Left cardiac atrium (tissue), 4 donors: Measurements from ENCODE around the gene CLP1. TPM values are rescaled to one million over a fixed set of nuclear protein-coding genes. Genes with fewer than 3 reads are reported as not detected.

Experiments
- ATAC-seq, 2 donors: fragments of 200-7000 bp; cut with Tn5 transposase; one replicate each; pipeline ENCODE4 v1.9.1; 2020; ENCODE audit warnings: mild to moderate bottlenecking in 2 of 2, moderate library complexity in 2 of 2
- DNase-seq: peaks from one replicate; pipeline ENCODE4 v3.0.0-alpha.2; 2020
- intact Hi-C, 2 donors: fragments of 100-400 bp; cut with DNase I; formaldehyde crosslinking; loops; one replicate each; pipeline versions ENCODE4 v1.14.1 to v1.15.1; 2022 to 2023
- total RNA-seq, 2 donors: library from RNA; stranded (reverse); fragmentation: NEBNext Ultra II Directional; extraction: Animal tissue kit (Norgen Biotek cat#: 25700); gene quantifications; one replicate each; pipeline ENCODE4 v1.2.1, GENCODE V29; 2021
- donor health status: DM: no; HTN: yes; CAD: no.
- donor health status: DM: no; HTN: yes; CAD: no; lungs with severe emphysema.
- donor health status: DM: yes; HTN: yes; CAD: no.
- donor health status: Dilated cardiomyopathy.

The CLP1 gene
- total RNA-seq, 2 donors from 2014 or later, result 6.9 to 8.5 TPM

DNA sequence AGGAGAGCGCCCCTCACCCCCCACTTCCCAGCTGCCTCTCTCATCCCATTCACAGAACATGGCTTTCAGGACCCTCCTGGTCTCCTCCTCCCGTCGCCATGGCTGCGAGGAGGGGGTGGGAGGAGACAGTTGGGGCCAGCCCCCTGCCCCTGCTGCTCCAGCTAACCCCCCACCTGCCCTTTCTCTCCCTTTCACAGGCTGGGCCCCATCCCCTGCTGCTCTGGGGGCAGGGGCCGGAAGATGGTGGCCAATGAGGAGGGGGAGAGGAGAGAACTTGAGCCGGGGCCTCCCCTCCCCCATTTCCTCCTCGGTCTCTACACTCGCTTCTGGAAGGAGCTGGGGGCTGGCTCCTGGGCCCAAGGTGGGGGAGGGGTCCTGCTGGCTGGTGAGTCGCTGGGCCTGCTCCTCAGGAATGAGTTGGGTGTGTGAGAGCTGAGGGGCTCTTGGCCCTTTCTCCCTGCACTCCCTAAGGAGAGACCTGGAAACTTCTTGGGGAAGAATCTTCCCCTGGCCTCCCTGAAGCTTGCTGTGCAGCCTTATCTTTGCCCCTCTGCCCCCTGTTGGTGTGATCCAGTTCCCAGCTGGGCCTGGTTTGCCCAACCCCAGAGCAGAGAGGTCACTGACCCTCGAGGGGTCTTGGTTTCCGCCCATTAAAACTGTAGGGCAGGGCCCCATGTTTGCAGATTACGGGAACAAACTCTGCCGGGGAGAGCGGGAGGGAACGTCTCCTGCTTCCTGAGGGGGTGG lies 18.1 kb upstream of the CLP1 start:
- intact Hi-C loops, result loop anchor here (2.0 to 10.0 kb wide), 6 partner anchors 71 to 875 kb away; partner anchors contain the start of genes RTN4RL2 (in 1 of the 2) and UBE2L6 (in 1 of the 2)
- DNase-seq (no peak), ATAC-seq (no peak)

- intact Hi-C loops, result loop anchor here (2.0 to 10.0 kb wide), 6 partner anchors 71 to 875 kb away; partner anchors contain the start of genes RTN4RL2 (in 1 of the 2) and UBE2L6 (in 1 of the 2)
- DNase-seq, result no peak
- no peak for ATAC-seq
These were observed 17.3 kb upstream of the CLP1 start for GRCh38 chr11:57640068-57640800.

- ATAC-seq, result peak in 1 of 2 donors; percentile 12
- DNase-seq, result peak; percentile 32
- intact Hi-C loops, result loop anchor here (2.0 to 10.0 kb wide), 6 partner anchors 72 to 874 kb away; partner anchors contain the start of genes RTN4RL2 (in 1 of the 2) and UBE2L6 (in 1 of the 2)
These were observed 16.4 kb upstream of the CLP1 start for GRCh38 chr11:57641011-57641807.

DNA sequence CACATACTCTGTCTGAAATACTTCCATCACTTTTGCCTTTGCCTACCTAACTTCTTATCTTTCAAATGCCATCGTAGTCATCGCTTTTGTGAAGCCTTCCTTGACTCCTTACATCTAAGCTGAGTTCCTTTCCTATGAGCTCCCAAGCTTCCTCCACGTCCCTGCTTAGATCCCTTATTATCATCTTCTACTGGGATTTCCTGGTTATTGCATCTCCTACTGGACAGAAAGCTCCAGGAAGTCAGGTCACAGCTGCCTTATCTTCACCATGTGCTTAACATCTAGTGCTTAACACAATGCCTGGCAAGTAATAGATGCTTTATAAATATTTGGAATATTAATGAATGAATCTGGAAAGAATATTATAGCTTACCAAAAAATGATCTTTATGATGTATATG lies 13.8 kb upstream of the CLP1 start:
- ATAC-seq (no peak), DNase-seq (no peak)
- intact Hi-C loops, result loop anchor here (5.0 to 10.0 kb wide), 4 partner anchors 77 to 871 kb away; partner anchors contain the start of genes RTN4RL2 (in 1 of the 2) and UBE2L6 (in 1 of the 2)

GRCh38 chr11:57644748-57645688 lies 12.5 kb upstream of the CLP1 start:
- intact Hi-C loops, result loop anchor here (5.0 to 10.0 kb wide), 4 partner anchors 78 to 870 kb away; partner anchors contain the start of genes RTN4RL2 (in 1 of the 2) and UBE2L6 (in 1 of the 2)
- DNase-seq (peak; percentile 75), ATAC-seq (peak; percentile 72 to 76)

GRCh38 chr11:57645689-57646085 lies 11.9 kb upstream of the CLP1 start:
- ATAC-seq (peak in 1 of 2 donors; percentile 2), DNase-seq (peak; percentile 43)
- intact Hi-C loops, result loop anchor here in 1 of 2 donors (10.0 kb wide), 2 partner anchors 181 to 869 kb away; partner anchors contain the start of gene RTN4RL2

GRCh38 chr11:57646194-57646798 lies 11.3 kb upstream of the CLP1 start:
- ATAC-seq (no peak), DNase-seq (no peak)
- intact Hi-C loops, result loop anchor here in 1 of 2 donors (10.0 kb wide), 2 partner anchors 181 to 869 kb away; partner anchors contain the start of gene RTN4RL2

GRCh38 chr11:57646799-57647303 lies 10.7 kb upstream of the CLP1 start:
- ATAC-seq, result no peak
- intact Hi-C loops, result loop anchor here in 1 of 2 donors (10.0 kb wide), 2 partner anchors 182 to 868 kb away; partner anchors contain the start of gene RTN4RL2
- DNase-seq, result no peak

DNA sequence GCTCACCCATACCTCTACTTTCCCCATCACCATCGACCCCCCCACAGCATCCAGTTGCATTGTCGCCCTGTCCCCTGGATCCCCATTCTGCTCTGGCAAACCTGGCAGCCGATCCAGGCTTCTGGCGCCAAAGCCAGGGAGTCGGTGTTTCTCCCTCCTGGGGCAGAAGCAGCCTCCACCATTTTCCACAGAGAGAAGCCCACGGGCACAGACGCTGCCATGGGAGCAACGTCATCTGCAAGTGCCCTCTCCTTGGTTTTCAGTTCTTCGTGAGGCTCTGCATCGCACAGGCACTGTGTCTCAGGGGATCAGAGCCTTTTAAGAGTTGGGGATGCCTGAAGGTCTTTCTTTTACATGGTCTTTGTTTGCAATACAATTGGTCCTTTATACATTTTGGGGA lies 10.2 kb upstream of the CLP1 start:
- DNase-seq, result no peak
- intact Hi-C loops, result loop anchor here in 1 of 2 donors (10.0 kb wide), 2 partner anchors 183 to 867 kb away; partner anchors contain the start of gene RTN4RL2
- ATAC-seq, result no peak

- intact Hi-C loops, result loop anchor here in 1 of 2 donors (10.0 kb wide), 2 partner anchors 183 to 867 kb away; partner anchors contain the start of gene RTN4RL2
- no peak for ATAC-seq
- DNase-seq, result no peak
These were observed 9.4 kb upstream of the CLP1 start for GRCh38 chr11:57647960-57648800.

- intact Hi-C loops, result loop anchor here in 1 of 2 donors (10.0 kb wide), 2 partner anchors 184 to 866 kb away; partner anchors contain the start of gene RTN4RL2
- DNase-seq (no peak), ATAC-seq (peak in 1 of 2 donors; percentile 4)
These were observed 8.5 kb upstream of the CLP1 start for GRCh38 chr11:57648801-57649735.

DNA sequence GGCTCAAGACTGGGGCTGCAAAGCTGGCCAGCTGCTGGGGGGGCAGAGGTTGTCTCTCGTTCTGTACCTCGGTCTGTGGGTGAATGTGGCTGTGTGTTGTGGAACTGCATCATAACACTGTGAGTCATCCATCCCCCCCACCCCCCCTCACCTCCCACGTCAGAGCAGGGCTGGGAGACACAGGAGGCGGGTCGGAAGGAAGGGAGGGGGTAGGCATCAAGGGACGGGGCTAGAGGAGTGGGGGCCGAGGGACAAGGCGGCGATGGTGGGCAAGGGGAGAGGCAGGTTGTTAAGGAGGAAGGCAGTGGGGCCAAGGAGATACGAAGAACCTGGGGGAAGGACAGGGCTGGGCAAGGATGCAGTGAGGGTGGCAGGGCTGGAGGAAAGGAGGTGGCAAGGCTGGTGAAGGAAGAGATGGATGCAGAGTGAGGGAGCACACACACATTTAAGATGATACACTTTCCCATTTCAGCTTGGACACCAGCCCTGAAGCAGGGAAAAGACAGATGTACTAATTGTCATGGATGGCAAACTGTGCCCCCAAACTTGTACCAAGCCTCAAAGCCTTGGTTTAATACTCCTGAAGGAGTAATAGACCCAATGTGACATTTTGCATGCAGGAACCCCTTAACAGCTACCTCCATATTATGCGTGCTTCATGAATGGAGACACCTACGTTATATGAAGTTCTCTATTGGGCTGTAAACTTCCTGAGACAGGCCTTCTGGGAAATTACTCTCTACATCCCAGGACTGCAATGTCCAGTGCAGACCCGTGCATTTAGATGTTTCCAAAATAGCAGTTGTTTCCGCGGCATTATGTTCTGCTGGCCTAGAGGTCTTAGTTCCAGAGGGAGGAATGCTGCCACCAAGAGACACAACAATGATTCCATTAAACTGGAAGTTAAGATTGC lies 7.5 kb upstream of the CLP1 start, which contains the start of gene YPEL4:
YPEL4 (minus strand) TSS at position 87 of the 913 bp plus-strand sequence. CDS start 2,805 bp downstream, outside the sequence.
- intact Hi-C loops, result loop anchor here in 1 of 2 donors (10.0 kb wide), 2 partner anchors 185 to 865 kb away; partner anchors contain the start of gene RTN4RL2
- ATAC-seq, result peak; percentile 67 to 74
- DNase-seq, result peak; percentile 61

DNA sequence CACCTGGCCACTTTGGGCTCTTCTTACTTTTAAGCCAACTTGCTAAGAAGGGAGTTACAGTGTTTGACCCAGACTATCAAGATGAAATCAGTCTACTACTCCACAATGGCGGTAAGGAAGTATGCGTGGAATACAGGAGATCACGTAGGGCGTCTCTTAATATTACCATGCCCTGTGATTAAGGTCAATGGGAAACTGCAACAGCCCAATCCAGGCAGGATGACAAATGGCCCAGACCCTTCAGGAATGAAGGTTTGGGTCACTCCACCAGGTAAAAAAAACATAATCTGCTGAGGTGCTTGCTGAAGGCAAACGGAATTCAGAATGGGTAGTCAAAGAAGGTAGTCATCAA lies 6.8 kb upstream of the CLP1 start:
- intact Hi-C loops, result no loop called here
- DNase-seq (no peak), ATAC-seq (no peak)

GRCh38 chr11:57651408-57651807 lies 6.2 kb upstream of the CLP1 start:
- no peak for DNase-seq
- intact Hi-C loops, result no loop called here
- no peak for ATAC-seq
